ENCODE measurements around the gene KCNF1. TPM values are rescaled to one million over a fixed set of nuclear protein-coding genes. Genes with fewer than 3 reads are reported as not detected.

KCNF1 gene
- total RNA-seq, 1 experiment from 2014 or later: 1.2 TPM

GRCh38 chr2:10912076-10912731, 470 bp downstream of the KCNF1 start:
- no peak for ATAC-seq

GRCh38 chr2:10912796-10913455, 1.2 kb downstream of the KCNF1 start:
- Mint-ChIP-seq H3K27ac (no peak overlapping the region), H3K9me3 (no peaks in the 10 kb centered on the region), H3K27me3 (ENCODE audit: low read depth) (peaks cover 37% of the 10 kb centered on the region), H3K4me3 (peak overlapping the region; percentile 68), H3K36me3 (peaks cover 5% of the 10 kb centered on the region; the same call in 1 of the 2 replicates), H3K4me1 (peaks cover 37% of the 10 kb centered on the region)
- CTCF ChIA-PET: interaction anchor here (0.7 to 6.8 kb wide), 12 partner anchors 9 to 218 kb away, joined by 3 to 84 read pairs (median 6); a partner anchor contains a TSS
- POLR2A ChIA-PET: interaction anchor here (0.7 kb wide), 1 partner anchor 18 kb away, joined by 3 read pairs; no protein-coding TSS in a partner anchor
- ATAC-seq (no peak), DNase-seq (ENCODE audit: low spot score) (no peak)
- TF ChIP-seq, protein P1, sequence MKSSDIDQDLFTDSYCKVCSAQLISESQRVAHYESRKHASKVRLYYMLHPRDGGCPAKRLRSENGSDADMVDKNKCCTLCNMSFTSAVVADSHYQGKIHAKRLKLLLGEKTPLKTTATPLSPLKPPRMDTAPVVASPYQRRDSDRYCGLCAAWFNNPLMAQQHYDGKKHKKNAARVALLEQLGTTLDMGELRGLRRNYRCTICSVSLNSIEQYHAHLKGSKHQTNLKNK (CRISPR knock-in tag; IDR thresholded peaks at IDR 0.05): no peak
- TF ChIP-seq USF2 (CRISPR knock-in tag; IDR thresholded peaks at IDR 0.05): no peak
- no peak for TF ChIP-seq SMAD4 (CRISPR knock-in tag; IDR thresholded peaks at IDR 0.05)
- no peak for TF ChIP-seq FOXJ3 (CRISPR knock-in tag; IDR thresholded peaks at IDR 0.05; ENCODE audit: borderline replicate concordance)
- TF ChIP-seq E2F5 (CRISPR knock-in tag; IDR thresholded peaks at IDR 0.05): no peak
- TF ChIP-seq PRRX2 (CRISPR knock-in tag; IDR thresholded peaks at IDR 0.05): no peak
- TF ChIP-seq ARID4B (CRISPR knock-in tag; IDR thresholded peaks at IDR 0.05; ENCODE audit: borderline replicate concordance): no peak
- TF ChIP-seq, protein P2, sequence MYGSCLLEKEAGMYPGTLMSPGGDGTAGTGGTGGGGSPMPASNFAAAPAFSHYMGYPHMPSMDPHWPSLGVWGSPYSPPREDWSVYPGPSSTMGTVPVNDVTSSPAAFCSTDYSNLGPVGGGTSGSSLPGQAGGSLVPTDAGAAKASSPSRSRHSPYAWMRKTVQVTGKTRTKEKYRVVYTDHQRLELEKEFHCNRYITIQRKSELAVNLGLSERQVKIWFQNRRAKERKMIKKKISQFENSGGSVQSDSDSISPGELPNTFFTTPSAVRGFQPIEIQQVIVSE (CRISPR knock-in tag; IDR thresholded peaks at IDR 0.05; ENCODE audit: borderline replicate concordance): no peak
- no peak for TF ChIP-seq AFF4 (CRISPR knock-in tag; IDR thresholded peaks at IDR 0.05; ENCODE audit: borderline replicate concordance)
- no peak for TF ChIP-seq ZNF263 (CRISPR knock-in tag; IDR thresholded peaks at IDR 0.05; ENCODE audit: low read depth)
- TF ChIP-seq, protein P3, sequence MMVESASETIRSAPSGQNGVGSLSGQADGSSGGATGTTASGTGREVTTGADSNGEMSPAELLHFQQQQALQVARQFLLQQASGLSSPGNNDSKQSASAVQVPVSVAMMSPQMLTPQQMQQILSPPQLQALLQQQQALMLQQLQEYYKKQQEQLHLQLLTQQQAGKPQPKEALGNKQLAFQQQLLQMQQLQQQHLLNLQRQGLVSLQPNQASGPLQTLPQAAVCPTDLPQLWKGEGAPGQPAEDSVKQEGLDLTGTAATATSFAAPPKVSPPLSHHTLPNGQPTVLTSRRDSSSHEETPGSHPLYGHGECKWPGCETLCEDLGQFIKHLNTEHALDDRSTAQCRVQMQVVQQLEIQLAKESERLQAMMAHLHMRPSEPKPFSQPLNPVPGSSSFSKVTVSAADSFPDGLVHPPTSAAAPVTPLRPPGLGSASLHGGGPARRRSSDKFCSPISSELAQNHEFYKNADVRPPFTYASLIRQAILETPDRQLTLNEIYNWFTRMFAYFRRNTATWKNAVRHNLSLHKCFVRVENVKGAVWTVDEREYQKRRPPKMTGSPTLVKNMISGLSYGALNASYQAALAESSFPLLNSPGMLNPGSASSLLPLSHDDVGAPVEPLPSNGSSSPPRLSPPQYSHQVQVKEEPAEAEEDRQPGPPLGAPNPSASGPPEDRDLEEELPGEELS (CRISPR knock-in tag; IDR thresholded peaks at IDR 0.05): no peak

More at GRCh38 chr2:10912076-10912731, 470 bp downstream of the KCNF1 start:
- no peak for TF ChIP-seq ZNF416 (CRISPR knock-in tag; IDR thresholded peaks at IDR 0.05)
- peak; percentile 56; the same call in 1 of the 2 replicates for TF ChIP-seq ZNF423 (CRISPR knock-in tag; IDR thresholded peaks at IDR 0.05)
- no peak for DNase-seq (ENCODE audit: low spot score)
- ChIA-PET POLR2A (no interaction called here), CTCF (interaction anchor here (0.7 to 6.8 kb wide), 12 partner anchors 9 to 219 kb away, joined by 3 to 84 read pairs (median 6); a partner anchor contains a TSS)
- H3K36me3 Mint-ChIP-seq: peaks cover 5% of the 10 kb centered on the region; the same call in 1 of the 2 replicates
- peaks cover 37% of the 10 kb centered on the region for H3K4me1 Mint-ChIP-seq
- H3K27me3 Mint-ChIP-seq (ENCODE audit: low read depth): peaks cover 37% of the 10 kb centered on the region
- peak overlapping the region; percentile 68 for H3K4me3 Mint-ChIP-seq
- no peak overlapping the region for H3K27ac Mint-ChIP-seq
- no peaks in the 10 kb centered on the region for H3K9me3 Mint-ChIP-seq
